ENCODE results near the gene CLHC1.
"Not testable (repeated sequence)": the region's sequence is repeated elsewhere in the genome, so short reads cannot be mapped to it uniquely, and the experiment has no call there.

CLHC1 gene

DNA sequence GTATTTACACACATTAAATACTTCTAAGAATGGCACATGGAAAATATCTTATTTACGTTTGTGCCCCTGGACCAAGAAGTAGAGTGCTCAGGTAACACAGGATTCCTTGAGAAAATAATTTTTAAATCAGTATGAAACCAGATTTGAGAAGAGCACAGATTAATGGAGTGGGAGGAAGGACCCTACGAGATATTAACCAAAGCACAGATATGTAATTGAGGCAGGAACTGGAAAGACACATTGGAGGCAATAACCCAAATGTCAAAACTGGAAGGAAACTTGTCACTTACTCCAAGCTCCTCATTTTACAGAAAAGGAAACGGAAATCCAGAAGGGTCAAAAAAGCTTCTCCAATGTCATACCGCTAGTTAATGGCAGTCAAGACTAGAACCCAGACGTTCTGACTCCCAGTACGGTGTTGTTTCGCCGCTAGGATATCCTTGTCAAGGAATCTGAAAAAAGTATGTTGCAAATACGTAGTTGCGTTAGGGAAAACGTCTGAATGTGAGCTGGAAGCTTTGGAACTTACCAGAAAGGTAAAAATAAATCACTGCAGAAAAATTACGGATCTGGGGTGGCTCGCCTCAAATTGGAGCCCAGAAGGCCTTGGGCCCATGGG lies 36.3 kb upstream of the CLHC1 start:
- H3K36me3 ChIP-seq (ENCODE audit: control insufficient read depth in 2 of 2, insufficient read depth in 1 of 2, low read length in 2 of 2): peaks cover 27 to 32% of the 10 kb centered on the region in 2 experiments
- H3K4me3 ChIP-seq (ENCODE audit: low read depth, low read length): peak overlapping the region; percentile 60
- ChIA-PET POLR2A (interaction anchor here (0.6 to 1.2 kb wide), 2 partner anchors 36 to 151 kb away, joined by 3 read pairs; partner anchors contain the start of genes CCDC88A, CLHC1 and RPS27A), CTCF (interaction anchor here (0.7 to 1.2 kb wide), 2 partner anchors 163 to 368 kb away, joined by 3 read pairs; no protein-coding TSS in a partner anchor)
- TF ChIP-seq ZNF785 (tag by site-specific recombination; IDR thresholded peaks at IDR 0.05) (no peak), ZNF530 (tag by site-specific recombination; IDR thresholded peaks at IDR 0.05; ENCODE audit: low read depth) (no peak), ZNF2 (tag by site-specific recombination; IDR thresholded peaks at IDR 0.05) (no peak), ZFP41 (tag by site-specific recombination; IDR thresholded peaks at IDR 0.05; ENCODE audit: borderline replicate concordance) (no peak), ZNF184 (tag by site-specific recombination; IDR thresholded peaks at IDR 0.05) (no peak), REPIN1 (tag by site-specific recombination; IDR thresholded peaks at IDR 0.05; ENCODE audit: low read depth) (no peak), GLI4 (tag by site-specific recombination; IDR thresholded peaks at IDR 0.05) (no peak), KLF9 (tag by site-specific recombination; IDR thresholded peaks at IDR 0.05; ENCODE audit: low read depth) (no peak)
- TF ChIP-seq, protein P1, sequence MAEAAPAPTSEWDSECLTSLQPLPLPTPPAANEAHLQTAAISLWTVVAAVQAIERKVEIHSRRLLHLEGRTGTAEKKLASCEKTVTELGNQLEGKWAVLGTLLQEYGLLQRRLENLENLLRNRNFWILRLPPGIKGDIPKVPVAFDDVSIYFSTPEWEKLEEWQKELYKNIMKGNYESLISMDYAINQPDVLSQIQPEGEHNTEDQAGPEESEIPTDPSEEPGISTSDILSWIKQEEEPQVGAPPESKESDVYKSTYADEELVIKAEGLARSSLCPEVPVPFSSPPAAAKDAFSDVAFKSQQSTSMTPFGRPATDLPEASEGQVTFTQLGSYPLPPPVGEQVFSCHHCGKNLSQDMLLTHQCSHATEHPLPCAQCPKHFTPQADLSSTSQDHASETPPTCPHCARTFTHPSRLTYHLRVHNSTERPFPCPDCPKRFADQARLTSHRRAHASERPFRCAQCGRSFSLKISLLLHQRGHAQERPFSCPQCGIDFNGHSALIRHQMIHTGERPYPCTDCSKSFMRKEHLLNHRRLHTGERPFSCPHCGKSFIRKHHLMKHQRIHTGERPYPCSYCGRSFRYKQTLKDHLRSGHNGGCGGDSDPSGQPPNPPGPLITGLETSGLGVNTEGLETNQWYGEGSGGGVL (tag by site-specific recombination; IDR thresholded peaks at IDR 0.05): no peak
- H3K27ac ChIP-seq (ENCODE audit: extremely low read depth, low read depth, low read length): peak overlapping the region; percentile 75
- H3K4me1 ChIP-seq (ENCODE audit: control insufficient read depth, insufficient read depth, low read length): no peaks in the 10 kb centered on the region
- no peaks in the 10 kb centered on the region for H3K9me3 ChIP-seq (ENCODE audit: control insufficient read depth, insufficient read depth, low read depth, low read length)

DNA sequence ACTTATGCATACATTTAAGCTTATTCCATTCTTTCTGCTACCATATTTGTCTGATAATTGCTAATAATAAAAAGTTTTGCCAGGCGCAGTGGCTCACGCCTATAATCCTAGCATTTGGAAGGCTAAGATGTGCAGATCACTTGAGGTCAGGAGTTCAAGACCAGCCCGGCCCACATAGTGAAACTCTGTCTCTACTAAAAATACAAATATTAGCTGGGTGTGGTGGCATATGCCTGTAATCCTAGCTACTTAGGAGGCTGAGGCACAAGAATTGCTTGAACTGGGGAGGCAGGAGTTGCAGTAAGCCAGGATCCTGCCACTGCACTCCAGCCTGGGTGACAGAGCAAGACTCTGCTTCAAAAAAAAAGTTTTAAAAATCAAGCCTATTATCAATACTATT lies 27.5 kb upstream of the CLHC1 start:
- H3K27ac ChIP-seq (ENCODE audit: extremely low read depth, low read depth, low read length); POLR2A ChIA-PET: not testable (repeated sequence)

DNA sequence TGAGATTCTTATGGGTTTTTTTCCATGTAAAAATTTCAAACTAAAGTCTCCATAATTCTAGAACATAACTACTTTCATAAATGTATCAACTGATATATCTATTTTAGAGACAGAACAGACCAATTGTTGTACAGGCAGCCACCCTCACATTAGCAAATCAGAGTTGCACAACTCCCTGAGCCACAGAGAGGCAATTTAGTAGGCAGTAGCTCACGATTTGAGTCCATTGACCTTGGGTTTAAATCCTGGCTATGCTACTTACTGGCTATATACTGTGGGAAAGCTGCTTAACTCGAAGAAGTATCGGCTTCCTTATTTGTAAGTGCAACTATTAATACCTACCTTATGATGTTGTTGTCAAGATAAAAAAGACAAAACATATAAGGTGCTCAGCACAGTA lies 20.7 kb upstream of the CLHC1 start:
- peaks cover 67 to 69% of the 10 kb centered on the region in 2 experiments for H3K36me3 ChIP-seq (ENCODE audit: control insufficient read depth in 2 of 2, insufficient read depth in 1 of 2, low read length in 2 of 2)
- no peak overlapping the region for H3K4me3 ChIP-seq (ENCODE audit: low read depth, low read length)
- ChIA-PET CTCF (interaction anchor here (0.6 kb wide), 1 partner anchor 353 kb away, joined by 3 read pairs; no protein-coding TSS in a partner anchor), POLR2A (no interaction called here)
- H3K9me3 ChIP-seq (ENCODE audit: control insufficient read depth, insufficient read depth, low read depth, low read length): no peaks in the 10 kb centered on the region
- H3K27ac ChIP-seq (ENCODE audit: extremely low read depth, low read depth, low read length): no peak overlapping the region
- no peaks in the 10 kb centered on the region for H3K4me1 ChIP-seq (ENCODE audit: control insufficient read depth, insufficient read depth, low read length)
- TF ChIP-seq ZNF223 (tag by site-specific recombination; IDR thresholded peaks at IDR 0.05) (no peak), KLF1 (tag by site-specific recombination; IDR thresholded peaks at IDR 0.05) (no peak), ZNF140 (tag by site-specific recombination; IDR thresholded peaks at IDR 0.05) (no peak), ZNF311 (tag by site-specific recombination; IDR thresholded peaks at IDR 0.05; ENCODE audit: borderline replicate concordance) (no peak)
- TF ChIP-seq, protein P2, sequence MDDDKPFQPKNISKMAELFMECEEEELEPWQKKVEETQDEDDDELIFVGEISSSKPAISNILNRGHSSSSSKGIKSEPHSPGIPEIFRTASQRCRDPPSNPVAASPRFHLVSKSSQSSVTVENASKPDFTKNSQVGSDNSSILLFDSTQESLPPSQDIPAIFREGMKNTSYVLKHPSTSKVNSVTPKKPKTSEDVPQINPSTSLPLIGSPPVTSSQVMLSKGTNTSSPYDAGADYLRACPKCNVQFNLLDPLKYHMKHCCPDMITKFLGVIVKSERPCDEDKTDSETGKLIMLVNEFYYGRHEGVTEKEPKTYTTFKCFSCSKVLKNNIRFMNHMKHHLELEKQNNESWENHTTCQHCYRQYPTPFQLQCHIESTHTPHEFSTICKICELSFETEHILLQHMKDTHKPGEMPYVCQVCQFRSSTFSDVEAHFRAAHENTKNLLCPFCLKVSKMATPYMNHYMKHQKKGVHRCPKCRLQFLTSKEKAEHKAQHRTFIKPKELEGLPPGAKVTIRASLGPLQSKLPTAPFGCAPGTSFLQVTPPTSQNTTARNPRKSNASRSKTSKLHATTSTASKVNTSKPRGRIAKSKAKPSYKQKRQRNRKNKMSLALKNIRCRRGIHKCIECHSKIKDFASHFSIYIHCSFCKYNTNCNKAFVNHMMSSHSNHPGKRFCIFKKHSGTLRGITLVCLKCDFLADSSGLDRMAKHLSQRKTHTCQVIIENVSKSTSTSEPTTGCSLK (tag by site-specific recombination; IDR thresholded peaks at IDR 0.05): no peak

More for the DNA sequence above, 27.5 kb upstream of the CLHC1 start:
- CTCF ChIA-PET: interaction anchor here (0.6 kb wide), 1 partner anchor 594 kb away, joined by 3 read pairs; no protein-coding TSS in a partner anchor
- H3K4me3 ChIP-seq (ENCODE audit: low read depth, low read length); H3K9me3 ChIP-seq (ENCODE audit: control insufficient read depth, insufficient read depth, low read depth, low read length); H3K4me1 ChIP-seq (ENCODE audit: control insufficient read depth, insufficient read depth, low read length): not testable (repeated sequence)
- H3K36me3 ChIP-seq (ENCODE audit: control insufficient read depth in 2 of 2, insufficient read depth in 1 of 2, low read length in 2 of 2): peaks cover 65 to 70% of the 10 kb centered on the region in 2 experiments

DNA sequence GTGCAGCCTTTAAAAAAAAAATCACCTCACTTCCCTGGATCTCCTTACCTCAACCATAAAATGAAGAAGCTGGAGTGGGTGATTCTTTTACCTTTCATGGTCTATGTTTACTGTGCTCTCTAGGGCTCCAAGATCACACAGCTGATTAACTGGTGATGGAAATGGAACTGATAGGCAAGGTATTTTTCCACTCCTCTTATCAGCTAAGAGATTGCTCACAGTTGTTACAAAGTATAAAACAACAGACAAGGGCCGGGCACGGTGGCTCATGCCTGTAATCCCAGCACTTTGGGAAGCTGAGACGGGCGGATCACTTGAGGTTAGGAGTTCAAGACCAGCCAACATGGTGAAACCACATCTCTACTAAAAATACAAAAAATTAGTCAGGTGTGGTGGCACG lies 14.9 kb upstream of the CLHC1 start:
- CTCF ChIA-PET: interaction anchor here (0.6 to 0.7 kb wide), 2 partner anchors 11 to 880 kb away, joined by 5 to 6 read pairs; no protein-coding TSS in a partner anchor
- H3K4me1 ChIP-seq (ENCODE audit: control insufficient read depth, insufficient read depth, low read length): no peaks in the 10 kb centered on the region
- H3K36me3 ChIP-seq (ENCODE audit: control insufficient read depth in 2 of 2, insufficient read depth in 1 of 2, low read length in 2 of 2): peaks cover 71% of the 10 kb centered on the region in 2 experiments
- POLR2A ChIA-PET: no interaction called here
- no peak overlapping the region for H3K27ac ChIP-seq (ENCODE audit: extremely low read depth, low read depth, low read length)
- TF ChIP-seq ZXDB (tag by site-specific recombination; IDR thresholded peaks at IDR 0.05) (peak; percentile 39; the same call in 1 of the 2 replicates), ZNF391 (tag by site-specific recombination; IDR thresholded peaks at IDR 0.05; ENCODE audit: borderline replicate concordance, low read depth) (no peak)
- no peak overlapping the region for H3K4me3 ChIP-seq (ENCODE audit: low read depth, low read length)
- H3K9me3 ChIP-seq (ENCODE audit: control insufficient read depth, insufficient read depth, low read depth, low read length): no peaks in the 10 kb centered on the region

Data from HEK293 (cell line).